DND-41 (cell line): ENCODE results near the gene FIBCD1.
A peak's percentile ranks its signal among the peaks of the same experiment; 100 is the strongest.

Experiments used
- ATAC-seq: fragments of 200-7000 bp; cut with Tn5 transposase; 3 replicates; pipeline ENCODE4 v1.9.1; 2021; ENCODE audit warnings: low read depth; ENCODE audit not compliant: insufficient read depth
- DNase-seq: peaks from one replicate; pipeline ENCODE4 v3.0.0-alpha.2; 2020
- H2AFZ ChIP-seq: 2 replicates; pipeline ENCODE4 v1.6.0; 2012; ENCODE audit warnings: low read depth, low read length
- H3K27ac ChIP-seq: 2 replicates; pipeline ENCODE4 v1.5.1; 2012; ENCODE audit warnings: low read length, inconsistent platforms
- H3K27me3 ChIP-seq: fragments of 200-600 bp; sonication (generic); 2 replicates; pipeline ENCODE4 v1.6.0; 2012; ENCODE audit warnings: low read length, mild to moderate bottlenecking, inconsistent platforms; ENCODE audit not compliant: insufficient read depth, poor library complexity
- H3K36me3 ChIP-seq: 2 replicates; pipeline ENCODE4 v1.5.1; 2012; ENCODE audit warnings: low read length, inconsistent platforms; ENCODE audit not compliant: insufficient read depth
- H3K4me1 ChIP-seq: 2 replicates; pipeline ENCODE4 v1.5.1; 2012; ENCODE audit warnings: mild to moderate bottlenecking, low read length; ENCODE audit not compliant: insufficient read depth
- H3K4me2 ChIP-seq: 2 replicates; pipeline ENCODE4 v1.6.0; 2012; ENCODE audit warnings: mild to moderate bottlenecking, moderate library complexity, low read length, inconsistent platforms; ENCODE audit not compliant: insufficient read depth
- H3K4me3 ChIP-seq, 2 experiments: fragments of 200-600 bp in 1 of 2; shearing (Covaris generic) in 1 of 2; 2 replicates each; pipeline ENCODE4 v1.5.1; 2012 to 2016; ENCODE audit warnings: inconsistent platforms in 2 of 2, low read length in 2 of 2, mild to moderate bottlenecking in 2 of 2, low read depth in 1 of 2, moderate library complexity in 1 of 2
- H3K79me2 ChIP-seq: 2 replicates; pipeline ENCODE4 v1.6.0; 2012; ENCODE audit warnings: low read length, inconsistent platforms; ENCODE audit not compliant: insufficient read depth
- H3K9ac ChIP-seq: 2 replicates; pipeline ENCODE4 v1.6.0; 2012; ENCODE audit warnings: low read depth, mild to moderate bottlenecking, inconsistent platforms, low read length, moderate library complexity
- H3K9me3 ChIP-seq: 2 replicates; pipeline ENCODE4 v1.5.1; 2012; ENCODE audit warnings: low read length, moderate library complexity, mild to moderate bottlenecking, inconsistent platforms; ENCODE audit not compliant: insufficient read depth, severe bottlenecking
- H4K20me1 ChIP-seq: 2 replicates; pipeline ENCODE4 v1.6.0; 2012; ENCODE audit warnings: low read length; ENCODE audit not compliant: insufficient read depth
- CTCF ChIP-seq: IDR thresholded peaks from 2 replicates; pipeline ENCODE4 v1.5.1; 2012; ENCODE audit warnings: borderline replicate concordance, low read length, moderate library complexity, mild to moderate bottlenecking; ENCODE audit not compliant: poor library complexity, severe bottlenecking; ENCODE audit errors: extremely low read depth
- EZH2 ChIP-seq: IDR thresholded peaks from 3 replicates; pipeline ENCODE4 v1.6.1; 2012; ENCODE audit warnings: borderline replicate concordance, low read depth, mild to moderate bottlenecking, moderate library complexity, low read length, inconsistent platforms; ENCODE audit not compliant: severe bottlenecking

The FIBCD1 gene

DNA sequence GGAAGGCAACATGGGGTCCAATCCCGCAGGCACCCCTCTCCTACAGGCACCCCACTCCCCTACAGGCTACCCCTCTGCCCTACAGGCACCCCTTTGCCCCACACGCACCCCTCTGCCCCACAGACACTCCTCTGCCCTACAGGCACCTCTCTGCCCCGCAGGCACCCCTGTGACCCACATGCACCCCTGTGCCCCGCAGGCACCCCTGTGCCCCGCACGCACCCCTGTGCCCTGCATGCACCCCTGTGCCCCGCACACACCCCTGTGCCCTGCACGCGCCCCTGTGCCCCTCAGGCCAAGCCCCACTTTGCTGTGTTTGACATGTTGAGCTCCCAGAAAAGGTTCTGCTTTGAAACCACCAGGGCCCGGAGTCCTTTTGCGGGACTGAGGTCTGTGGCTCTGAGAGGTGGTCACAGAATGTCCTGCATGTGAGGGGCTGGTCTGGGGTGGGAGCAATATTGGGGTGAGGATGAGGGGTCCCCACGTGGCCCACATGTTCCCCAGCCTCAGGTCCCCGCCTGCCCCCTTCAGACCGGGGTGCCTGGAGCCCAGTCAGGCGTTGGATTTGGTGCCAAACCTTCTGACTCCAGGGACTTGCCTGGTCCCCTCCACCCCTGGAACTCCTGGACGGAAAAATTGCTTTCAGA, 41.8 kb downstream of the FIBCD1 start:
- Histone ChIP-seq H3K9me3 (no peaks in the 10 kb centered on the region), H3K27ac (no peak overlapping the region), H3K4me2 (no peak overlapping the region), H4K20me1 (peaks cover 9% of the 10 kb centered on the region), H3K36me3 (peaks cover 11% of the 10 kb centered on the region), H3K79me2 (no peaks in the 10 kb centered on the region), H3K4me1 (no peaks in the 10 kb centered on the region), H3K27me3 (no peaks in the 10 kb centered on the region), H2AFZ (no peak overlapping the region), H3K9ac (no peak overlapping the region), H3K4me3 (no peak overlapping the region)
- no peak for ATAC-seq
- TF ChIP-seq EZH2 (no peak), CTCF (no peak)
- no peak for DNase-seq

DNA sequence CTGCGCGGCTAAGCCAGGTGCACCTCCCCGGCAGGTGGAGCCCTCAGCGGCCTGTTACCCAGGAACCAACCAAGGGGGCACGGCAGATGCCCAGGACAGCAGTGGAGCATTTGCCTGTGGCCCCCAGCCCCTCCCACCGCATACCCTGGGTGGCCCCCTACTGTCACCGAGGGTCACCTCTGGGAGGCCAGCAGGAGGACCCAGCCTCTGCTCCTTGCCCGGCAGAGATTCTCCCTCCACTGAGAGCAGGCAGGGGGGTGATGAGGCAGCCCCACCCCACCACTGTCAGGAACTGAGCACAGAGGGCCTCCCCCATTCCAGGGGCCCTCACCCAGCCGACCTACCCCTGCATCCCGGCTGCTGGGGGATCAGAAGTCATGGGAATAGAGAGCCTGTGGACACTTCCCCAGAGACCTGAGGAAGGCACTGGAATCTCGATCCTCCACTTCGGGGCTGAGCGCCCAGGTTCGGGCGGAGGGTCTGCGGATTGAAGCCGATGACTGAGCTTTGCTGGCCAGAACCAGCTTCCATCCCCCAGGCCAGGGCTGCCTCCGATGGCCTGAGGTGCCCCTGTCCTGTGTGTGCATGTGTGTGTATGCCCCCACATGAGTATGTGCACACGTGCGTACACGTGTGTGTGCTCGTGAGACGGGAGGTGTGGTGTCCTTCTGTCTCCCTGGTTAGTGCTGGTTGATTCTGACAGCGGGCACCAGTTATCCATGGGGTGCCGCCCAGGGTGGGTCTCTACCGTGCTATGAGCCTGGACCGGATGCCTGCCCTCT, 42.6 kb downstream of the FIBCD1 start, which contains the start of gene QRFP:
Gene QRFP, minus strand, starts transcription at position 580 of the 782 bp plus-strand sequence. CDS start 2,974 bp downstream, outside the sequence.
- Histone ChIP-seq H3K27ac (no peak within 1 kb of the TSS), H3K4me3 (no peak within 1 kb of the TSS), H2AFZ (no peak within 1 kb of the TSS), H3K9ac (no peak within 1 kb of the TSS), H3K9me3 (no peaks in the 10 kb centered on the region), H3K4me2 (no peak within 1 kb of the TSS), H3K79me2 (no peaks in the 10 kb centered on the region), H4K20me1 (peaks cover 9% of the 10 kb centered on the region), H3K4me1 (no peaks in the 10 kb centered on the region), H3K27me3 (no peaks in the 10 kb centered on the region), H3K36me3 (peaks cover 16% of the 10 kb centered on the region)
- no peak for TF ChIP-seq EZH2
- TF ChIP-seq CTCF = no peak
- no peak for DNase-seq
- 0 out of 3 replicates have a peak, but pooled peaks have one; percentile 20 for ATAC-seq

DNA sequence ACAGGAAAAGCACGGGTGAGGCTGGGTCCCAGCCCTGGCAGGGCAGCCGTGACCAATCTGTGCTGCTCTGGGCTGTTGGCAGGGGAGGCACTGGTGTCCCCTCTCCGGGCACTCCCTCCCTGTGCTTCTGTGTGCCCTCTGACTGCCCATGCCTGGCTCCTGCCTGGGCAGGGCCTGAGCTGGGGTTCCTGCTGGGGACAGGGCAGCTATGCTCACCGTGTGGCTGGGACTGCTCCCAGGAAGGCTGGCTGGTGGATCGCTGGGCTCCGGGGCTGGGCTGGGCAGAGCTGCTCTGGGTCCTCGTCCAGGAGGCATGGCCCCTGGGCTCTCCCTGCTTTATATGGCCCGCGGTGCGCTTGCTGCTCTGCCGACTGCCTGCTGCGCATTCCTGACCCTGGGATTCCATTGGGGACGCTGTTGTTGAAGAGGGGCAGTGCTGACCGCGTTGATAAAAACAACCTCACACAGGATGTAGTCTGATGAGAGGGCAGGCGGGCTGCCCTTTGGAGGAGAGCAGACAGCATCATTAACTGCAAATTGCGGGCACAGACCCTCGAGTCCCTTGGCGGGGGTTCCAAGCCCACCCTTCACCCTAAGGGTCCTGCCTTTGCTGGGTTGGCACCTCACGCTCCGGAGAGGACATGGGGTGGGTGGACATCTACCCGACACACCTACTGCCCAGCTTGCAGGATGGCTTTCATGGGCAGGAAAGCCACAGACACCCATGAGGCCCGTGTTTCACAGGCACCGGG, 43.4 kb downstream of the FIBCD1 start:
- H3K36me3 ChIP-seq = peaks cover 18% of the 10 kb centered on the region
- H2AFZ ChIP-seq = no peak overlapping the region
- H3K4me3 ChIP-seq = no peak overlapping the region
- no peak overlapping the region for H3K9ac ChIP-seq
- TF ChIP-seq EZH2 = no peak
- TF ChIP-seq CTCF = no peak
- H3K27ac ChIP-seq = no peak overlapping the region
- H4K20me1 ChIP-seq = peaks cover 9% of the 10 kb centered on the region
- H3K4me1 ChIP-seq = no peaks in the 10 kb centered on the region
- 0 out of 3 replicates have a peak, but pooled peaks have one; percentile 5 for ATAC-seq
- DNase-seq = no peak
- H3K4me2 ChIP-seq = no peak overlapping the region
- H3K79me2 ChIP-seq = no peaks in the 10 kb centered on the region
- no peaks in the 10 kb centered on the region for H3K9me3 ChIP-seq
- no peaks in the 10 kb centered on the region for H3K27me3 ChIP-seq
